GM19438 (cell line): ENCODE measurements around the gene MRGPRF.
"Not testable (repeated sequence)": the region's sequence is repeated elsewhere in the genome, so short reads cannot be mapped to it uniquely, and the experiment has no call there.

Experiments
- ATAC-seq: cut with Tn5 transposase; IDR thresholded peaks from one replicate; pipeline ENCODE4 v1.9.1; 2021; ENCODE audit warnings: low read depth; ENCODE audit not compliant: unreplicated experiment

MRGPRF gene

GRCh38 chr11:69004411-69005182 is 8.4 kb downstream of the MRGPRF start:
- ATAC-seq = no peak

GRCh38 chr11:69003866-69004367 is 9.1 kb downstream of the MRGPRF start:
- no peak for ATAC-seq

- ATAC-seq = no peak
These were observed 9.7 kb downstream of the MRGPRF start for GRCh38 chr11:69003301-69003865.

GRCh38 chr11:69002570-69003231 is 10.3 kb downstream of the MRGPRF start:
- ATAC-seq = no peak

GRCh38 chr11:69002110-69002569 is 10.9 kb downstream of the MRGPRF start:
- no peak for ATAC-seq

- no peak for ATAC-seq
These were observed 11.6 kb downstream of the MRGPRF start for GRCh38 chr11:69001243-69002081.

GRCh38 chr11:69000831-69001242 is 12.2 kb downstream of the MRGPRF start:
- no peak for ATAC-seq

- ATAC-seq = no peak
These were observed 12.7 kb downstream of the MRGPRF start for GRCh38 chr11:69000391-69000790.

- ATAC-seq = not testable (repeated sequence)
These were observed 13.2 kb downstream of the MRGPRF start for GRCh38 chr11:68999748-69000355.

GRCh38 chr11:68999093-68999747 is 13.8 kb downstream of the MRGPRF start:
- ATAC-seq = no peak

- no peak for ATAC-seq
These were observed 14.6 kb downstream of the MRGPRF start for GRCh38 chr11:68998390-68998911.

GRCh38 chr11:68997995-68998348 is 15.1 kb downstream of the MRGPRF start:
- ATAC-seq = no peak

GRCh38 chr11:68997124-68997994 is 15.7 kb downstream of the MRGPRF start:
- no peak for ATAC-seq

GRCh38 chr11:68996376-68997123 is 16.5 kb downstream of the MRGPRF start:
- no peak for ATAC-seq

- ATAC-seq = no peak
These were observed 18.2 kb downstream of the MRGPRF start for GRCh38 chr11:68994894-68995285.

GRCh38 chr11:68994161-68994893 is 18.7 kb downstream of the MRGPRF start:
- ATAC-seq = no peak

- no peak for ATAC-seq
These were observed 19.5 kb downstream of the MRGPRF start for GRCh38 chr11:68993546-68993945.
